PFSK-1 (cell line): ENCODE measurements around the gene CACNG4.

Experiments used
- FOXP2 ChIP-seq: optimal IDR thresholded peaks from 2 replicates; pipeline ENCODE3; 2011; ENCODE audit warnings: borderline replicate concordance, control low read depth, inconsistent platforms; ENCODE audit not compliant: insufficient read depth; ENCODE audit errors: extremely low read length, extremely low read depth
- POLR2AphosphoS5 ChIP-seq: IDR thresholded peaks from 2 replicates; pipeline ENCODE4 v1.6.1; 2012; ENCODE audit warnings: low read depth, mild to moderate bottlenecking, control low read depth, low read length, moderate library complexity
- SIN3A ChIP-seq: IDR thresholded peaks from 2 replicates; pipeline ENCODE4 v1.6.1; 2012; ENCODE audit warnings: mild to moderate bottlenecking, low read length, moderate library complexity, borderline replicate concordance; ENCODE audit not compliant: insufficient read depth
- TAF1 ChIP-seq: IDR thresholded peaks from 2 replicates; pipeline ENCODE4 v1.6.1; 2012; ENCODE audit warnings: low read length, control low read depth, borderline replicate concordance; ENCODE audit not compliant: insufficient read depth
- TF ChIP-seq, protein P1 (sequence below), 2 experiments: IDR thresholded peaks; 2 replicates each; pipeline versions ENCODE4 v1.6.1 to v1.8.0; 2011 to 2012; ENCODE audit warnings: low read depth in 2 of 2, low read length in 2 of 2, control low read depth in 1 of 2, inconsistent platforms in 1 of 2, mild to moderate bottlenecking in 1 of 2, moderate library complexity in 1 of 2; ENCODE audit not compliant: insufficient read depth in 1 of 2

Gene CACNG4

DNA sequence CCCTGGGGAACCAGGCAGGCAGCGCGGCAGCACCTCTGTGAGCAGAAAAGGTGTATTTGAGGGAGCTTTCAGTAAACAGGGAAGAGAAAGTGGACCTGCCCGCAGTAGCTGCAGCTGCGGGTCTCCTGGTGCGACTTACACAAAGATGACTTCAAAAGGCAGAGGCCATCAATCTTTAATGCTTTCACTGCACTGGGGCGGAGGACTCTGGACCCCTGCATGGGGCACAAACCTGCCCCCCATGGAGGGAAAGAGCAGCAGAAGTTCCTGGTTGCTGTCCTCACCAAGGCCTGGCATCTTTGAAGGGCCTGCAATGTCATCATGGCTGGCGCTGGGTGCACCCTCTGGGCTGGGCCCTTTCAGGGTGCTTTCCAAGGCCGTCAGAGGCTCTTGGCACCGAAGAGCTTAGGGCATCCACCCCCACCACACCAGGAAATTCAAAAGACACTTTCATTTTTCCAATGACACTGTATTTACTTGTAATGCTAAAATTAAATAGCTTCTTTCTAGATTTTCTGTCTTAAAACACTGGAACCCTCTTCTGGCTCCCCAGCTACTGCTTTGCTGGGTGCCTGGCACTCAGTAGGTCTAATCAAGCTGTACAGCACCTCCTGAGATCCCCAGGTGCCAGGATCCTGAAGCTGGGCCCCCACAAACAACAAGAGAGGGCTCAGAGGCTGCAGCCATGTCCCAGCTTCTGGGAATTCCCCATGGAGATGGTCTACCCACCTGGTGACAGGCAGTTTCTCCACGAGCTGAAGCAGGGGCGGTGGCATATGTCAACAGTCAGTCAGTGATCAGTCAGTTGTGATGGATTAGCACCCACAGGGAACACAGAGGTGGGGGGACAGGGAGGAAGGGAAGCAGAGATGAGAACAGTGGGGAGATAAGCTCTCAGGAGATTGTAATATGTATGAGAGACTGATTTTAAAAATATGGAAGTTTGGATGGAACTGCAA lies 77.7 kb downstream of the CACNG4 start:
- no peak for TF ChIP-seq FOXP2
- TF ChIP-seq TAF1, result no peak

DNA sequence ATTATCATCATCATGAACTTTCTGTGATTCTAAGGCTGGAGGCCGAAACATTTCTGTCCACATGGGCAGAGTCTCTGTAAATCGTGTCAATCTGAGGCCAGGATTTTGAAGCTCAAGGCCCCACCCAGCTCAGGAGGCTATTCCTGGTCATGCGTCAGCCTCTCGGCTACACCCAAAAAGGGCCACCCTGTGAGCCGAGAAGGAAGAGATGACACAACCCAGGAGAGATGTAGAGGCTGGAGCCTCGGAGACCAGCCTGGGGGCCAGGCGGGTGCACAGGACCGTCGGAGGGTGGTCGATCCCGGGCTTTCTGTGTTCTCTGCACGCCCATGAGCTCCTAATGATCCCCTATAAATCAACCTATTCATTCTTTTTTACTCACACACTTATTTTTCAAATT lies 78.8 kb downstream of the CACNG4 start:
- TF ChIP-seq FOXP2, result no peak

GRCh38 chr17:67044016-67044772 lies 79.7 kb downstream of the CACNG4 start, which contains the start of gene CACNG1:
Gene CACNG1 (plus strand): TSS chr17:67044554. CDS start chr17:67044661, 107 bp downstream.
- TF ChIP-seq, protein P1, sequence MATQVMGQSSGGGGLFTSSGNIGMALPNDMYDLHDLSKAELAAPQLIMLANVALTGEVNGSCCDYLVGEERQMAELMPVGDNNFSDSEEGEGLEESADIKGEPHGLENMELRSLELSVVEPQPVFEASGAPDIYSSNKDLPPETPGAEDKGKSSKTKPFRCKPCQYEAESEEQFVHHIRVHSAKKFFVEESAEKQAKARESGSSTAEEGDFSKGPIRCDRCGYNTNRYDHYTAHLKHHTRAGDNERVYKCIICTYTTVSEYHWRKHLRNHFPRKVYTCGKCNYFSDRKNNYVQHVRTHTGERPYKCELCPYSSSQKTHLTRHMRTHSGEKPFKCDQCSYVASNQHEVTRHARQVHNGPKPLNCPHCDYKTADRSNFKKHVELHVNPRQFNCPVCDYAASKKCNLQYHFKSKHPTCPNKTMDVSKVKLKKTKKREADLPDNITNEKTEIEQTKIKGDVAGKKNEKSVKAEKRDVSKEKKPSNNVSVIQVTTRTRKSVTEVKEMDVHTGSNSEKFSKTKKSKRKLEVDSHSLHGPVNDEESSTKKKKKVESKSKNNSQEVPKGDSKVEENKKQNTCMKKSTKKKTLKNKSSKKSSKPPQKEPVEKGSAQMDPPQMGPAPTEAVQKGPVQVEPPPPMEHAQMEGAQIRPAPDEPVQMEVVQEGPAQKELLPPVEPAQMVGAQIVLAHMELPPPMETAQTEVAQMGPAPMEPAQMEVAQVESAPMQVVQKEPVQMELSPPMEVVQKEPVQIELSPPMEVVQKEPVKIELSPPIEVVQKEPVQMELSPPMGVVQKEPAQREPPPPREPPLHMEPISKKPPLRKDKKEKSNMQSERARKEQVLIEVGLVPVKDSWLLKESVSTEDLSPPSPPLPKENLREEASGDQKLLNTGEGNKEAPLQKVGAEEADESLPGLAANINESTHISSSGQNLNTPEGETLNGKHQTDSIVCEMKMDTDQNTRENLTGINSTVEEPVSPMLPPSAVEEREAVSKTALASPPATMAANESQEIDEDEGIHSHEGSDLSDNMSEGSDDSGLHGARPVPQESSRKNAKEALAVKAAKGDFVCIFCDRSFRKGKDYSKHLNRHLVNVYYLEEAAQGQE (IDR thresholded peaks at IDR 0.05; ENCODE audit: insufficient read depth in 1 of 2, low read depth in 2 of 2, low read length in 2 of 2), result no peak
- TF ChIP-seq FOXP2 (no peak), TAF1 (no peak), POLR2AphosphoS5 (no peak)

- TF ChIP-seq SIN3A (no peak), TAF1 (no peak), FOXP2 (no peak)
- TF ChIP-seq, protein P1 (IDR thresholded peaks at IDR 0.05; ENCODE audit: insufficient read depth in 1 of 2, low read depth in 2 of 2, low read length in 2 of 2), result no peak
Measured at GRCh38 chr17:67044940-67045339, 80.4 kb downstream of the CACNG4 start.

- no peak for TF ChIP-seq POLR2AphosphoS5
- no peak for TF ChIP-seq SIN3A
- TF ChIP-seq TAF1, result no peak
- TF ChIP-seq FOXP2, result no peak
Measured at GRCh38 chr17:67046398-67046797, 81.9 kb downstream of the CACNG4 start.

GRCh38 chr17:67047382-67047781 lies 82.9 kb downstream of the CACNG4 start:
- TF ChIP-seq SIN3A (no peak), TAF1 (no peak), POLR2AphosphoS5 (no peak)
- TF ChIP-seq, protein P1 (IDR thresholded peaks at IDR 0.05; ENCODE audit: insufficient read depth in 1 of 2, low read depth in 2 of 2, low read length in 2 of 2), result no peak
